Superior temporal gyrus (tissue), 1 donor: ENCODE data around the gene RBMS3.

Experiments
- DNase-seq: peaks from one replicate; pipeline ENCODE4 v3.0.0-alpha.2; 2016; ENCODE audit errors: extremely low spot score

Gene RBMS3

GRCh38 chr3:29721789-29722188, 440.9 kb downstream of the RBMS3 start:
- DNase-seq: no peak

GRCh38 chr3:29731050-29731449, 450.2 kb downstream of the RBMS3 start:
- no peak for DNase-seq

- DNase-seq: no peak
Observed at GRCh38 chr3:29741231-29741630, 460.4 kb downstream of the RBMS3 start.

- DNase-seq: no peak
Observed at GRCh38 chr3:29745232-29745870, 464.5 kb downstream of the RBMS3 start.

DNA sequence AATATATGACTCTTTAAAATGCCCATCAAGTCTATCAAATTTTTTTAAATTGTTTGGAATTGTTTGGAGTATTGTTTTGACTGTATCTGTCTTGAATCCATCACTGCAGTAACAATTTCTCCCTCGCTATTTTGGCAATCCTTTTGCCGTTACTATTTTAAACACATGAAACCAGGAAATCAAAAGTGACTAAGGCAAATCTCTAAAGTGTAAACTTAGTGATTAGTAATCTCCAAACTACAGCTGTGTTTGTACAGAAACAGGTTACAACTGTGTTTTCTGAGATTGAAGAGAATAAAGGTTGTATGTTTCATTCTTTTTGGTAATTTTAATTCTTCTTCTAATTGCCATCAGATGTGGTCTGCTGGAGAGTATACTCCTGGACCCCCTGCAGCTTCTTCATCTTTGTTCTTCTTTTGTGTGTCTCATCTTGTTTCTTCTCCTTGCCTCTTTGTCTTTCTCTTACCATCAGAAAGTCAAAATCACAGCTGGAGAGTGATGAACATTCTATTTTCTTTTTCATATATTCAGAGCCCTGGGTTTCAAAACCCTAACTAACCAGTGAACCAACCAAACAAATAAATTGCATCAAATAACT, 465.4 kb downstream of the RBMS3 start:
- DNase-seq: no peak

- no peak for DNase-seq
Observed at GRCh38 chr3:29747991-29748390, 467.1 kb downstream of the RBMS3 start.

- no peak for DNase-seq
Observed at GRCh38 chr3:29751647-29752314, 470.9 kb downstream of the RBMS3 start.

DNA sequence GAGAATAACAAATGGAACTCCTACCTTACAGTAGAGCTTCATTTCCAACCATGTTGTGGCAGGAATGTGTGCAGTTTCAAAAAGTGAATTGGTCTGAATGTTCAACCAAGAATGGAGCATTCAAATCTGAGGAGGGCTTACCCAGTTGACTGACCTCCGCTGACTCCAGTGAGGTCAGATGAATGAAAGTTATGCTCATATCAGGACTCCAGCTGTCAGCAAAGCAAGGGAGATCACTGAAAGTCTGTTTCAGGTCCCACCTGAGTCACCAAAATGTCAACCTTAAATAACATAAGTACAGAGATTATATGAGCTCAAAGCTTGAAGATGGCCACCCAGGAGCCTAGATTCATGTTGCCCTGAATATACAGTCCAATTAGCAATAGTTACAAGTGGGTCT, 473.5 kb downstream of the RBMS3 start:
- DNase-seq: no peak

DNA sequence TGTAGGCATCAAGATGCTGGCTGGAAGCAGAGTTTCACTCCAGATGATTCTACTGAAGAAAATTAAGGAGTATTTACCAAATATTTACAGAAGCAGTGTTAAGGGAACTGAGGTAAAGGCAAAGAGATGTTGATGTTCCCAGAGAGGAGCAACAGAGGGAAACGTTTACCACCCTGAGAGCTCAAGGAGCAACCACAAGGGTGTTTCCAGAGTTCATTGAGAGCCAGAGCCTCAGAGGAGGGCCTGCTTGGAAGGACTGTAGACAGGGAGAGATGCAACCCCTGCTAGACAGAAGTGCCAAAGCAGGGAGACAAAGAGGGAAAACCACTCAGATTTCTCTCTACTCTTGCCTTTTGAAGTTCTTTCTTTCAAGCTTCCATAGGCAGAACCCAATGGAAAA, 474.5 kb downstream of the RBMS3 start:
- DNase-seq: no peak

GRCh38 chr3:29757054-29757777, 476.3 kb downstream of the RBMS3 start:
- DNase-seq: no peak

- DNase-seq: no peak
Observed at GRCh38 chr3:29758108-29758433, 477.2 kb downstream of the RBMS3 start.

GRCh38 chr3:29758434-29759322, 477.8 kb downstream of the RBMS3 start:
- DNase-seq: no peak

- DNase-seq: no peak
Observed at GRCh38 chr3:29759411-29760225, 478.7 kb downstream of the RBMS3 start.

- DNase-seq: no peak
Observed at GRCh38 chr3:29760226-29760685, 479.4 kb downstream of the RBMS3 start.

- no peak for DNase-seq
Observed at GRCh38 chr3:29761517-29761916, 480.6 kb downstream of the RBMS3 start.

DNA sequence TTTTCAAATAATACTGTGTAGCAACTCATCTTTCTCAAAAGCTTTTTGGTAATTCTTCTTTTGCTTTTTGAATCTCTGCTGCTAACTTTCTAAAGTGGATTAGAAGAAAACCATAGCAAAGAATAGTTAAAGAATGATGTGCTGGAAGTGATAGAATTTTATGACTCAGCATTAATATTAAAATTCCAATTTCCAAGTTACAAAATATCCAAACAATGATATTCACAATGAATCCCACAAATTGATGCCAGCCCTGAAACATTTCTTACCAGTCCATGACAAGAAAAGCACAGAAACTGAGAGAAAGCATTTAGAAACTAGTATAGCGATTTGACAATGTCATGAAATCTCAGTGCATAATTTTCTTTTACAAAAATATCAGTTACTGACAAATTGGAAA, 482.2 kb downstream of the RBMS3 start:
- DNase-seq: no peak

DNA sequence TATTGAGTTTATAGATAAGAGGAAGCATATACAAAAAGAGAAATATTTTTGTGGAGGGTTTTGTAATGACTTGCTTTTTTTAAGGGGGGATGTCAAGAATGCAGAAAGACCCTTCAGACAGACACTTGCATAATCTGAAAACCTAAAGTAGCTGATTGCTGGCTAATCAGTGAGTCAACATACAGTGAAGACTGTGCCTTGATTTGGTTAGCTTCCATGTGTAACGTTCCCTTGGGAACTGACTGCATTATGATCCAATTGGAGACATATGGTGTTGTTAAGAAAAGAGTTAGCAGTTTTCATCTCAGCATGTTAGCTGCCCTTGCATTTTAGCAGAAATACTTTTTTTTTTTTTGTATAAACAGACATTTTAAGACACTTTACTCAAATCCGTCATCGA, 483.2 kb downstream of the RBMS3 start:
- peak; percentile 30 for DNase-seq

DNA sequence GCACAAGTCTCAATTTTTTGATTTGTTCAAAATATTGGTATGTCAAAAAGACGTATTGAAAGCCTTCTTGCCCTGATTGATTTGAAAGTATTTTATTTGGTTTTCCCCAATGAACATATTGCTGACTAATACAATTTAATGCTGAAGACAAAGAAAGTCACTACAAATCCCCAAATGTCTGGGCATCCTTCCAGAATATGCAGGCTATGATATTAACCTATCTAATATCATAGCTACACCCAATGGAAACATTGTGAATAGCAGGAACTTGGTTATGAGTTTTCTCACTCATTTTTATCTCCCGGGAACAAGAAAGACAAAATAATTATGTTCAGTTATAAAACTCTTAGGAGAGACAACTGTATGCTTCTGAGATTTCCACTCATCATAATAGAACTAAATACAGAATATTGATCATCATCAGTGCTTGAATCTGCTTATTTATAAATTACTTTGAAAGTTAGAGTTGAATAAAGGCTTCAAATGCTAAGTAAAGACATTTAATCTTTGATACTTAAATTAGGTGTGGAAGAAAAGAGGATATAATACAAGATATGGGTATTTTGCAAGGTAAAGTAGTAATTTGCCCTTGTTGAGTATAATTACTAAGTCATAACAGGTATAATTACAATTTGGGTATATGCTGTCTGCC, 483.9 kb downstream of the RBMS3 start:
- peak; percentile 36 for DNase-seq

- no peak for DNase-seq
Observed at GRCh38 chr3:29771602-29772001, 490.7 kb downstream of the RBMS3 start.

GRCh38 chr3:29772436-29772835, 491.6 kb downstream of the RBMS3 start:
- DNase-seq: no peak
